Dendritic cell treated with granulocyte-macrophage colony-stimulating factor and Interleukin-4, amounts not matched to agents 40 ng/mL and 50 ng/mL, for 4 days (primary cell): ENCODE results near the gene ERFL.
A peak's percentile ranks its signal among the peaks of the same experiment; 100 is the strongest.

Experiments used
- H3K27ac Mint-ChIP-seq: one replicate; pipeline ENCODE4 v1.8.0; 2022; ENCODE audit warnings: mild to moderate bottlenecking, mixed read lengths
- H3K27me3 Mint-ChIP-seq: one replicate; pipeline ENCODE4 v1.8.0; 2022; ENCODE audit warnings: mild to moderate bottlenecking, mixed read lengths
- H3K36me3 Mint-ChIP-seq: one replicate; pipeline ENCODE4 v1.8.0; 2022; ENCODE audit warnings: low read depth, mixed read lengths
- H3K4me1 Mint-ChIP-seq: one replicate; pipeline ENCODE4 v1.8.0; 2022; ENCODE audit warnings: low read depth, mixed read lengths
- H3K4me3 Mint-ChIP-seq: one replicate; pipeline ENCODE4 v1.8.0; 2022; ENCODE audit warnings: mild to moderate bottlenecking, moderate library complexity, mixed read lengths
- H3K9me3 Mint-ChIP-seq: one replicate; pipeline ENCODE4 v1.8.0; 2022; ENCODE audit warnings: mixed read lengths
- intact Hi-C: fragments of 100-400 bp; cut with micrococcal nuclease; formaldehyde crosslinking; loops from one replicate; pipeline ENCODE4 v1.15.0; 2022

The ERFL gene

GRCh38 chr19:41936961-41937360 is 8.7 kb upstream of the ERFL start:
- Mint-ChIP-seq H3K4me1 (peaks cover 32% of the 10 kb centered on the region), H3K4me3 (no peak overlapping the region), H3K36me3 (no peaks in the 10 kb centered on the region), H3K27me3 (peaks cover 80% of the 10 kb centered on the region), H3K27ac (no peak overlapping the region), H3K9me3 (no peaks in the 10 kb centered on the region)
- intact Hi-C loops = no loop called here

GRCh38 chr19:41936416-41936850 is 8.2 kb upstream of the ERFL start:
- Mint-ChIP-seq H3K4me3 (no peak overlapping the region), H3K27me3 (peaks cover 78% of the 10 kb centered on the region), H3K27ac (no peak overlapping the region), H3K4me1 (peaks cover 32% of the 10 kb centered on the region), H3K9me3 (no peaks in the 10 kb centered on the region), H3K36me3 (no peaks in the 10 kb centered on the region)
- intact Hi-C loops = no loop called here

- peaks cover 78% of the 10 kb centered on the region for H3K27me3 Mint-ChIP-seq
- no peak overlapping the region for H3K4me3 Mint-ChIP-seq
- no peak overlapping the region for H3K27ac Mint-ChIP-seq
- H3K4me1 Mint-ChIP-seq = peaks cover 32% of the 10 kb centered on the region
- H3K36me3 Mint-ChIP-seq = no peaks in the 10 kb centered on the region
- no peaks in the 10 kb centered on the region for H3K9me3 Mint-ChIP-seq
- intact Hi-C loops = loop anchor here (2.0 kb wide), 1 partner anchor 63 kb away; no protein-coding TSS in a partner anchor
These were observed 7.6 kb upstream of the ERFL start for GRCh38 chr19:41935760-41936415.

- Mint-ChIP-seq H3K36me3 (no peaks in the 10 kb centered on the region), H3K4me1 (peaks cover 25% of the 10 kb centered on the region), H3K4me3 (no peak overlapping the region), H3K9me3 (no peaks in the 10 kb centered on the region), H3K27me3 (peaks cover 82% of the 10 kb centered on the region), H3K27ac (no peak overlapping the region)
- intact Hi-C loops = loop anchor here (2.0 kb wide), 1 partner anchor 62 kb away; no protein-coding TSS in a partner anchor
These were observed 6.7 kb upstream of the ERFL start for GRCh38 chr19:41934849-41935374.

- Mint-ChIP-seq H3K27me3 (peaks cover 85% of the 10 kb centered on the region), H3K9me3 (no peaks in the 10 kb centered on the region), H3K36me3 (no peaks in the 10 kb centered on the region), H3K4me1 (peaks cover 27% of the 10 kb centered on the region), H3K4me3 (no peak overlapping the region), H3K27ac (peak overlapping the region; percentile 2)
- intact Hi-C loops = loop anchor here (2.0 kb wide), 1 partner anchor 61 kb away; no protein-coding TSS in a partner anchor
These were observed 5.6 kb upstream of the ERFL start for GRCh38 chr19:41933693-41934426.

GRCh38 chr19:41932720-41933332 is 4.6 kb upstream of the ERFL start:
- H3K9me3 Mint-ChIP-seq = no peaks in the 10 kb centered on the region
- peaks cover 87% of the 10 kb centered on the region for H3K27me3 Mint-ChIP-seq
- H3K4me1 Mint-ChIP-seq = peaks cover 32% of the 10 kb centered on the region
- no peak overlapping the region for H3K27ac Mint-ChIP-seq
- intact Hi-C loops = no loop called here
- no peaks in the 10 kb centered on the region for H3K36me3 Mint-ChIP-seq
- H3K4me3 Mint-ChIP-seq = no peak overlapping the region

GRCh38 chr19:41932259-41932719 is 4.0 kb upstream of the ERFL start:
- Mint-ChIP-seq H3K36me3 (no peaks in the 10 kb centered on the region), H3K4me1 (peaks cover 32% of the 10 kb centered on the region), H3K27ac (no peak overlapping the region), H3K4me3 (no peak overlapping the region), H3K27me3 (peaks cover 82% of the 10 kb centered on the region), H3K9me3 (no peaks in the 10 kb centered on the region)
- intact Hi-C loops = no loop called here

GRCh38 chr19:41930926-41931592 is 2.8 kb upstream of the ERFL start:
- H3K27ac Mint-ChIP-seq = no peak overlapping the region
- peaks cover 32% of the 10 kb centered on the region for H3K4me1 Mint-ChIP-seq
- no peaks in the 10 kb centered on the region for H3K9me3 Mint-ChIP-seq
- no peak overlapping the region for H3K4me3 Mint-ChIP-seq
- intact Hi-C loops = no loop called here
- no peaks in the 10 kb centered on the region for H3K36me3 Mint-ChIP-seq
- peaks cover 70% of the 10 kb centered on the region for H3K27me3 Mint-ChIP-seq

- Mint-ChIP-seq H3K9me3 (no peaks in the 10 kb centered on the region), H3K27me3 (peaks cover 67% of the 10 kb centered on the region), H3K36me3 (no peaks in the 10 kb centered on the region), H3K27ac (no peak overlapping the region), H3K4me1 (peaks cover 30% of the 10 kb centered on the region), H3K4me3 (no peak overlapping the region)
- intact Hi-C loops = no loop called here
These were observed 2.1 kb upstream of the ERFL start for GRCh38 chr19:41930322-41930722.

GRCh38 chr19:41929536-41930071 is 1.4 kb upstream of the ERFL start:
- Mint-ChIP-seq H3K4me3 (no peak overlapping the region), H3K4me1 (peaks cover 24% of the 10 kb centered on the region), H3K27ac (no peak overlapping the region), H3K36me3 (no peaks in the 10 kb centered on the region), H3K27me3 (peaks cover 61% of the 10 kb centered on the region), H3K9me3 (no peaks in the 10 kb centered on the region)
- intact Hi-C loops = no loop called here

GRCh38 chr19:41928754-41929535 is 696 bp upstream of the ERFL start:
- peak overlapping the region; percentile 52 for H3K4me3 Mint-ChIP-seq
- H3K36me3 Mint-ChIP-seq = no peaks in the 10 kb centered on the region
- peaks cover 56% of the 10 kb centered on the region for H3K27me3 Mint-ChIP-seq
- intact Hi-C loops = no loop called here
- H3K27ac Mint-ChIP-seq = no peak overlapping the region
- peaks cover 22% of the 10 kb centered on the region for H3K4me1 Mint-ChIP-seq
- no peaks in the 10 kb centered on the region for H3K9me3 Mint-ChIP-seq

- H3K27me3 Mint-ChIP-seq = peaks cover 51% of the 10 kb centered on the region
- no peaks in the 10 kb centered on the region for H3K9me3 Mint-ChIP-seq
- no peak overlapping the region for H3K27ac Mint-ChIP-seq
- H3K4me3 Mint-ChIP-seq = peak overlapping the region; percentile 72
- no peaks in the 10 kb centered on the region for H3K36me3 Mint-ChIP-seq
- intact Hi-C loops = no loop called here
- peaks cover 21% of the 10 kb centered on the region for H3K4me1 Mint-ChIP-seq
These were observed 604 bp downstream of the ERFL start for GRCh38 chr19:41927497-41928192.
